Right lobe of liver (tissue), 6 donors: Measurements from ENCODE around the gene ZNF570. TPM values are rescaled to one million over a fixed set of nuclear protein-coding genes. Genes with fewer than 3 reads are reported as not detected.

ENCODE experiments used
- ATAC-seq, 4 donors: fragments of 200-7000 bp; cut with Tn5 transposase; one replicate each; pipeline ENCODE4 v1.9.1; 2020; ENCODE audit warnings: mild to moderate bottlenecking in 4 of 4, moderate library complexity in 4 of 4
- DNase-seq, 3 donors: peaks; one replicate each; pipeline ENCODE4 v3.0.0-alpha.2; 2020
- H3K27ac ChIP-seq, 3 donors: fragments of 200-600 bp; one replicate each; pipeline ENCODE4 v1.8.0; 2022
- H3K27me3 ChIP-seq, 2 donors: fragments of 200-600 bp; one replicate each; pipeline ENCODE4 v1.8.0; 2022
- H3K36me3 ChIP-seq, 4 donors: fragments of 200-600 bp; sonication (generic) in 1 of 4; one replicate each; pipeline versions ENCODE4 v1.5.1 to v1.8.0; 2017 to 2022; ENCODE audit warnings: control low read depth in 1 of 4
- H3K4me1 ChIP-seq, 4 donors: fragments of 200-600 bp; sonication (generic) in 1 of 4; one replicate each; pipeline versions ENCODE4 v1.5.1 to v1.8.0; 2017 to 2022; ENCODE audit warnings: control low read depth in 1 of 4
- H3K4me3 ChIP-seq, 3 donors: fragments of 200-600 bp; one replicate each; pipeline ENCODE4 v1.8.0; 2022
- H3K9me3 ChIP-seq, 4 donors: fragments of 200-600 bp; sonication (generic) in 1 of 4; one replicate each; pipeline versions ENCODE4 v1.5.1 to v1.8.0; 2017 to 2022; ENCODE audit warnings: control low read depth in 1 of 4
- POLR2A ChIP-seq: fragments of 450-650 bp; IDR thresholded peaks from one replicate; pipeline ENCODE4 v1.6.1; 2017; ENCODE audit warnings: antibody characterized with exemption, mild to moderate bottlenecking
- WGBS: methylation state at CpG from one replicate; pipeline ENCODE4 v1.1.6; 2018; ENCODE audit warnings: low coverage, low lambda C conversion rate; ENCODE audit not compliant: insufficient coverage; ENCODE audit errors: missing lambda C conversion rate; 5-methylcytosine and 5-hydroxymethylcytosine counted together
- intact Hi-C, 2 donors: fragments of 100-400 bp; cut with DNase I; formaldehyde crosslinking; loops; one replicate each; pipeline versions ENCODE4 v1.11.2 to v1.14.1; 2022
- total RNA-seq, 6 experiments: library from RNA; depleted of rRNA in 2 of 6; stranded (reverse); fragments of >200 nt in 2 of 6; fragmentation: NEBNext Ultra II Directional in 3 of 6; extraction: Animal tissue kit (Norgen Biotek cat#: 25700) in 3 of 6; gene quantifications; one replicate each; pipeline versions ENCODE4 v1.1.0 to v1.2.4, GENCODE V29; 2016 to 2023
- TF ChIP-seq, protein P1 (sequence below), 4 donors: fragments of 200-600 bp in 3 of 4; fragments of 450-650 bp in 1 of 4; IDR thresholded peaks; one replicate each; pipeline versions ENCODE4 v1.5.1 to v1.8.0; 2016 to 2022; ENCODE audit warnings: antibody characterized with exemption in 4 of 4, mild to moderate bottlenecking in 2 of 4
- donor health status: DM: no; HTN: yes; CAD: no.
- donor health status: DM: no; HTN: no; CAD: no.
- donor health status: DM: no; HTN: no; CAD: no.
- donor health status: DM: no; HTN: yes; CAD: no.
- donor health status: DM: no; HTN: yes; CAD: no.

ZNF570 gene
- total RNA-seq, 6 experiments from 2014 or later, result 0.93 to 2.0 (median 1.5) TPM

DNA sequence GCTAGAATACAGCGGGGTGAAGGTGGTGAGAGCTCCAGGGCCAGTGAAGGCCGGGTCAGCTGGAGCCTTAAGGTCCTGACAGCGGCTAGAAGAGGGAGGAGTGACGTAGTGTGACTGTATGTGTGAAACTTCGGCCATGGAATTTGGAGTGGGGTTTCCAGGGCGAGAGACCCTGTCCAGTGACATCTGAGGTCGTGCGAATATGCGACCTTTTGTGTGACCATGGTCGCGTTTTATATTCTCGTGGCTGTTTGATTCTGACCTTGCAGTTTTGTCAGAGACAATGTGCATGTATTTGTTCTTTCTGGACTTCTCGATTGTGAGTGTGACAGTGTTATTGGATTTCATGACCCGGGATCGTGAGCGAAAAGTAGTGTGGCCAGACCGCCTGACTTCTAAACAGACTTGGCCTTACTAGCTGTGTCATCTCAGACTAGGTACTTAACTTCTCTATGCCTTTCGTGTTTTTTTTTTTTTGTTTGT, 1.5 kb upstream of the ZNF570 start:
- TF ChIP-seq, protein P1, sequence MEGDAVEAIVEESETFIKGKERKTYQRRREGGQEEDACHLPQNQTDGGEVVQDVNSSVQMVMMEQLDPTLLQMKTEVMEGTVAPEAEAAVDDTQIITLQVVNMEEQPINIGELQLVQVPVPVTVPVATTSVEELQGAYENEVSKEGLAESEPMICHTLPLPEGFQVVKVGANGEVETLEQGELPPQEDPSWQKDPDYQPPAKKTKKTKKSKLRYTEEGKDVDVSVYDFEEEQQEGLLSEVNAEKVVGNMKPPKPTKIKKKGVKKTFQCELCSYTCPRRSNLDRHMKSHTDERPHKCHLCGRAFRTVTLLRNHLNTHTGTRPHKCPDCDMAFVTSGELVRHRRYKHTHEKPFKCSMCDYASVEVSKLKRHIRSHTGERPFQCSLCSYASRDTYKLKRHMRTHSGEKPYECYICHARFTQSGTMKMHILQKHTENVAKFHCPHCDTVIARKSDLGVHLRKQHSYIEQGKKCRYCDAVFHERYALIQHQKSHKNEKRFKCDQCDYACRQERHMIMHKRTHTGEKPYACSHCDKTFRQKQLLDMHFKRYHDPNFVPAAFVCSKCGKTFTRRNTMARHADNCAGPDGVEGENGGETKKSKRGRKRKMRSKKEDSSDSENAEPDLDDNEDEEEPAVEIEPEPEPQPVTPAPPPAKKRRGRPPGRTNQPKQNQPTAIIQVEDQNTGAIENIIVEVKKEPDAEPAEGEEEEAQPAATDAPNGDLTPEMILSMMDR (IDR thresholded peaks at IDR 0.05), result no peak
- TF ChIP-seq POLR2A, result no peak
- ATAC-seq (no peak), DNase-seq (no peak)
- Histone ChIP-seq H3K4me1 (peaks cover 0 to 12% (median 1%) of the 10 kb centered on the region in 4 donors), H3K27ac (peak overlapping the region; percentile 42 to 89 (median 87)), H3K27me3 (no peaks in the 10 kb centered on the region), H3K4me3 (peak overlapping the region; percentile 89 to 97 (median 91)), H3K9me3 (peaks cover 0 to 12% (median 0%) of the 10 kb centered on the region in 4 donors), H3K36me3 (peaks cover 0 to 13% (median 5%) of the 10 kb centered on the region in 4 donors)
- intact Hi-C loops, result no loop called here
- WGBS, result 36% methylated on average over 13 of the region's 18 CpGs

DNA sequence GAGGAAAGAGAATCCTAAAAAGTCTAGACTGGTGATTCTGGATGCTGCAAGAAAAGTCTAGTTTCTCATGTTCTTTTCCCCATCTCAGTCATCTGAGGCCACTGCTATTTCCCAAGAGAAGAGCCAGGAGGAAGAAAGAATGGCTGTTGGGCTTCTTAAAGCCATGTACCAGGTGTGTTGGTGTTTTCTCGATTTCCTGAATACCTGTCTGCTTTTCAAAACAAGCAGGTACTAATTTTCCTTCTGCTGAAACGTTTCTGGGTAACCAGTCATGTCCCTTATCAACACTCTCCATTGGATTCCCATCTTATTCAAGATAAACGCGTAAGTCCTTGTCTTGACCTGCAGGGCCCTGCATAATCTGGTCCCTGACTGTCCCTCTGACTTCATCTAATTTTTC, 1.1 kb downstream of the ZNF570 start:
- Histone ChIP-seq H3K9me3 (peaks cover 0 to 7% (median 0%) of the 10 kb centered on the region in 4 donors), H3K4me1 (peaks cover 0 to 12% (median 1%) of the 10 kb centered on the region in 4 donors), H3K36me3 (peaks cover 0 to 7% (median 0%) of the 10 kb centered on the region in 4 donors), H3K4me3 (no peak overlapping the region), H3K27me3 (no peaks in the 10 kb centered on the region), H3K27ac (no peak overlapping the region)
- no peak for TF ChIP-seq POLR2A
- TF ChIP-seq, protein P1 (IDR thresholded peaks at IDR 0.05), result no peak
- WGBS, result 79% methylated on average over 4 of the region's 4 CpGs
- intact Hi-C loops, result no loop called here
- no peak for DNase-seq
- ATAC-seq, result no peak

DNA sequence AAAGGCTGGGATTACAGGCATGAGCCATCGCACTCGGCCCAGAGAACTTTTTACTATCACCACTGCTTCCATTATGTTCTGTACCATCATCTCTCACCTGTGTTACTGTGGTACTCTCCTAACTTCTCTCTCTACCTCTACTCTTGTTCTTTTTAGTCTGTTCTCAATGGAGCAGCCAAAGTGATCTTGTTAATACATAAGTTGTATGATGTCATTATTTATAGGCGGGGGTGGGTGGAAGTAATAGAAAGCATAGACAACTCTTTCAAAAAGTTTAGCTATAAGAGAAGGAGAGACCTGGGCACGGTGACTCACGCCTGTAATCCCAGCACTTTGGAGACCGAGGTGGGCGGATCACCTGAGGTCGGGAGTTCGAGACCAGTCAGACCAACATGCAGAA, 3.0 kb downstream of the ZNF570 start:
- TF ChIP-seq, protein P1 (IDR thresholded peaks at IDR 0.05), result no peak
- TF ChIP-seq POLR2A, result no peak
- WGBS, result 94% methylated on average over 9 of the region's 9 CpGs
- Histone ChIP-seq H3K36me3 (peaks cover 0 to 21% (median 4%) of the 10 kb centered on the region in 4 donors), H3K4me3 (no peak overlapping the region), H3K9me3 (peaks cover 0 to 7% (median 2%) of the 10 kb centered on the region in 4 donors), H3K27me3 (no peaks in the 10 kb centered on the region), H3K4me1 (peaks cover 0 to 5% (median 0%) of the 10 kb centered on the region in 4 donors), H3K27ac (no peak overlapping the region)
- ATAC-seq (no peak), DNase-seq (no peak)
- intact Hi-C loops, result no loop called here

DNA sequence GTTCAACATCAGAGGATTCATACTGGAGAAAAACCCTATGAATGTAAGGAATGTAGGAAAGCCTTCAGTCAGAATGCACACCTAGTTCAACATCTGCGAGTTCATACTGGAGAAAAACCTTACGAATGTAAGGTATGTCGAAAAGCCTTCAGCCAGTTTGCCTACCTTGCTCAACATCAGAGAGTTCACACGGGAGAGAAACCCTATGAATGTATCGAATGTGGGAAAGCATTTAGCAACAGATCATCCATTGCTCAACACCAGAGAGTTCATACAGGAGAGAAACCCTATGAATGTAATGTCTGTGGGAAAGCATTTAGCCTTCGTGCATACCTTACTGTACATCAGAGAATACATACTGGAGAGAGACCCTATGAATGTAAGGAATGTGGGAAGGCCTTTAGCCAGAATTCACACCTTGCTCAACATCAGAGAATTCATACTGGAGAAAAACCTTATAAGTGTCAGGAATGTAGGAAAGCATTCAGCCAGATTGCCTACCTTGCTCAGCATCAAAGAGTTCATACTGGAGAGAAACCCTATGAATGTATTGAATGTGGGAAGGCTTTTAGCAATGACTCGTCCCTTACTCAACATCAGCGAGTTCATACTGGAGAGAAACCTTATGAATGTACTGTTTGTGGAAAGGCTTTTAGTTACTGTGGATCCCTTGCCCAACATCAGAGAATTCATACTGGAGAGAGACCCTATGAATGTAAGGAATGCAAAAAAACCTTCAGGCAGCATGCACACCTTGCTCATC, 15.4 kb downstream of the ZNF570 start:
- Histone ChIP-seq H3K9me3 (peaks cover 0 to 84% (median 56%) of the 10 kb centered on the region in 4 donors), H3K36me3 (peaks cover 0 to 47% (median 6%) of the 10 kb centered on the region in 4 donors), H3K4me1 (no peaks in the 10 kb centered on the region), H3K27me3 (no peaks in the 10 kb centered on the region), H3K27ac (no peak overlapping the region), H3K4me3 (no peak overlapping the region)
- TF ChIP-seq, protein P1 (IDR thresholded peaks at IDR 0.05), result no peak
- no peak for TF ChIP-seq POLR2A
- ATAC-seq (no peak), DNase-seq (no peak)
- intact Hi-C loops, result no loop called here
- 95% methylated on average over 7 of the region's 8 CpGs for WGBS
